K562 (cell line): ENCODE results near the gene SMAP2. TPM values are rescaled to one million over a fixed set of nuclear protein-coding genes. Genes with fewer than 3 reads are reported as not detected.
"Not testable (repeated sequence)": the region's sequence is repeated elsewhere in the genome, so short reads cannot be mapped to it uniquely, and the experiment has no call there.

Source experiments
- ATAC-seq: fragments of 200-7000 bp; cut with Tn5 transposase; 3 replicates; pipeline ENCODE4 v1.9.1; 2020; ENCODE audit warnings: moderate library complexity
- BruUV-seq: library from RNA; stranded (reverse); fragments of 400-500 nt; replicated peaks from 2 replicates; lab custom pipeline; 2021; lab: Mats Ljungman, UMichigan
- CTCF ChIA-PET: fragments of 300-600 bp; formaldehyde crosslinking; extraction: SDS; loops from one replicate; lab custom pipeline; 2021; ENCODE audit warnings: low intra/inter-chr PET ratio; lab: Yijun Ruan, JAX
- POLR2A ChIA-PET: fragments of 300-600, 350-650 bp; sonication (Branson Sonifier 250); formaldehyde crosslinking; extraction: SDS; loops from one replicate; lab custom pipeline; 2021; ENCODE audit warnings: antibody characterized with exemption, inconsistent platforms; lab: Yijun Ruan, JAX
- DNase-seq, 4 experiments: peaks; one replicate each; pipeline versions ENCODE4 v3.0.0 to v3.0.0-alpha.2; 2011 to 2018; ENCODE audit warnings: low spot score in 3 of 4, mixed read lengths in 3 of 4; ENCODE audit errors: extremely low read depth in 1 of 4
- FAIRE-seq: peaks from 2 replicates; lab custom pipeline; 2011; peaks lifted over from hg19 to GRCh38; lab: Jason Lieb, UNC
- H2AFZ ChIP-seq: 2 replicates; pipeline ENCODE4 v1.6.0; 2011; ENCODE audit warnings: low read depth, low read length, control low read depth, inconsistent platforms
- H3K27ac ChIP-seq: fragments of 200-600 bp; 3 replicates; pipeline ENCODE4 v1.8.0; 2011; ENCODE audit warnings: low read depth, mild to moderate bottlenecking, control low read depth, inconsistent platforms, low read length, moderate library complexity, mixed read lengths; ENCODE audit errors: extremely low read depth
- H3K27me3 ChIP-seq, 2 experiments: fragments of 300-600 bp in 1 of 2; 2 replicates in 1 of 2; 3 replicates in 1 of 2; pipeline versions ENCODE4 v1.6.0 to v1.8.0; 2011; ENCODE audit warnings: inconsistent platforms in 2 of 2, low read length in 2 of 2, mild to moderate bottlenecking in 1 of 2, mixed read lengths in 1 of 2, moderate library complexity in 1 of 2; ENCODE audit not compliant: control insufficient read depth in 2 of 2, insufficient read depth in 2 of 2
- H3K36me3 ChIP-seq: fragments of 300-600 bp; 3 replicates; pipeline ENCODE4 v1.8.0; 2011; ENCODE audit warnings: mild to moderate bottlenecking, low read length, inconsistent platforms; ENCODE audit not compliant: control insufficient read depth, insufficient read depth
- H3K4me1 ChIP-seq, 2 experiments: fragments of 200-600 bp in 1 of 2; replicated peaks in 1 of 2; 2 replicates in 1 of 2; 3 replicates in 1 of 2; pipeline versions ENCODE4 v1.5.1 to v1.8.0; 2011; ENCODE audit warnings: inconsistent platforms in 2 of 2, low read length in 2 of 2, mild to moderate bottlenecking in 1 of 2, mixed read lengths in 1 of 2, moderate library complexity in 1 of 2; ENCODE audit not compliant: control insufficient read depth in 2 of 2, insufficient read depth in 2 of 2
- H3K4me2 ChIP-seq: 2 replicates; pipeline ENCODE4 v1.6.1; 2011; ENCODE audit warnings: low read length, control low read depth, inconsistent platforms, mixed read lengths; ENCODE audit not compliant: insufficient read depth
- H3K4me3 ChIP-seq: fragments of 200-600 bp; sonication (generic), shearing (Covaris generic); 2 replicates; pipeline ENCODE4 v1.5.1; 2016; ENCODE audit warnings: control low read depth, inconsistent platforms
- H3K79me2 ChIP-seq: fragments of 200-600 bp; 3 replicates; pipeline ENCODE4 v1.8.0; 2011; ENCODE audit warnings: low read length, inconsistent platforms; ENCODE audit not compliant: control insufficient read depth, insufficient read depth
- H3K9ac ChIP-seq, 2 experiments: 2 replicates each; pipeline versions ENCODE4 v1.6.0 to v1.6.1; 2011; ENCODE audit warnings: low read depth in 2 of 2, low read length in 2 of 2, control low read depth in 1 of 2, inconsistent platforms in 1 of 2, mild to moderate bottlenecking in 1 of 2, mixed read lengths in 1 of 2; ENCODE audit not compliant: insufficient read depth in 1 of 2
- H3K9me1 ChIP-seq: one replicate; pipeline ENCODE4 v1.6.0; 2011; ENCODE audit warnings: inconsistent platforms, mild to moderate bottlenecking, low read length, moderate library complexity; ENCODE audit not compliant: control insufficient read depth, insufficient read depth
- H3K9me3 ChIP-seq: replicated peaks from 2 replicates; pipeline ENCODE4 v1.5.1; 2011; ENCODE audit warnings: low read depth, low read length, inconsistent platforms; ENCODE audit not compliant: control insufficient read depth, insufficient read depth
- H4K20me1 ChIP-seq: replicated peaks from 2 replicates; pipeline ENCODE4 v1.6.1; 2011; ENCODE audit warnings: low read length, inconsistent platforms, mixed read lengths; ENCODE audit not compliant: control insufficient read depth, insufficient read depth
- ARID1B ChIP-seq: fragments of 450-650 bp; IDR thresholded peaks from 2 replicates; pipeline ENCODE4 v1.6.1; 2016; ENCODE audit warnings: antibody characterized with exemption, mild to moderate bottlenecking, inconsistent platforms
- BCOR ChIP-seq: fragments of 450-650 bp; IDR thresholded peaks from 2 replicates; pipeline ENCODE4 v1.6.1; 2016
- ETV1 ChIP-seq: fragments of 450-650 bp; conservative IDR thresholded peaks from 2 replicates; pipeline ENCODE4 v1.6.1; 2016; ENCODE audit warnings: missing genetic modification characterization, control low read depth, low read depth, missing compliant biosample characterization
- GABPB1 ChIP-seq: sonication (generic); formaldehyde crosslinking; IDR thresholded peaks from 2 replicates; pipeline ENCODE4 v1.8.0; 2022; ENCODE audit warnings: mild to moderate bottlenecking, missing genetic modification reagents
- GATA2 ChIP-seq: sonication (generic); formaldehyde crosslinking; IDR thresholded peaks from 2 replicates; pipeline ENCODE4 v1.4.0; 2020; ENCODE audit warnings: mild to moderate bottlenecking, missing genetic modification reagents
- NBN ChIP-seq: fragments of 450-650 bp; IDR thresholded peaks from 2 replicates; pipeline ENCODE4 v1.6.1; 2016; ENCODE audit warnings: low read depth, mild to moderate bottlenecking
- NR2C1 ChIP-seq, 2 experiments: fragments of 450-650 bp; IDR thresholded peaks; 2 replicates each; pipeline ENCODE4 v1.6.1; 2017; ENCODE audit warnings: mild to moderate bottlenecking in 2 of 2, antibody characterized with exemption in 1 of 2, inconsistent platforms in 1 of 2, missing compliant biosample characterization in 1 of 2, missing genetic modification characterization in 1 of 2
- NR2C2 ChIP-seq, 2 experiments: fragments of 200-800 bp in 1 of 2; sonication (Bioruptor generic) in 1 of 2; sonication (generic) in 1 of 2; formaldehyde crosslinking in 1 of 2; IDR thresholded peaks; 2 replicates each; pipeline versions ENCODE4 v1.6.1 to v1.8.0; 2016 to 2022; ENCODE audit warnings: mild to moderate bottlenecking in 1 of 2, missing compliant biosample characterization in 1 of 2, missing genetic modification characterization in 1 of 2, missing genetic modification reagents in 1 of 2
- PRMT5 ChIP-seq: sonication (generic); formaldehyde crosslinking; IDR thresholded peaks from 2 replicates; pipeline ENCODE4 v1.5.0; 2020; ENCODE audit warnings: missing genetic modification reagents
- RBM34 ChIP-seq: fragments of 200-400 bp; formaldehyde crosslinking; IDR thresholded peaks from 2 replicates; pipeline ENCODE4 v1.6.1; 2018; ENCODE audit warnings: low read length, borderline replicate concordance; ENCODE audit not compliant: insufficient read depth
- ZNF121 ChIP-seq: sonication (generic); formaldehyde crosslinking; conservative IDR thresholded peaks from 2 replicates; pipeline ENCODE4 v1.8.0; 2022; ENCODE audit warnings: missing genetic modification reagents
- ZNF175 ChIP-seq: fragments of 200-800 bp; sonication (Bioruptor generic); IDR thresholded peaks from 2 replicates; pipeline ENCODE4 v1.6.1; 2016; ENCODE audit warnings: low read depth, mild to moderate bottlenecking, missing genetic modification characterization, missing compliant biosample characterization
- ZNF347 ChIP-seq: fragments of 450-650 bp; formaldehyde crosslinking; IDR thresholded peaks from 2 replicates; pipeline ENCODE4 v1.4.0; 2020; ENCODE audit warnings: low read depth, mild to moderate bottlenecking, moderate library complexity
- ZNF384 ChIP-seq: IDR thresholded peaks from 2 replicates; pipeline ENCODE4 v1.6.1; 2012; ENCODE audit warnings: low read depth, low read length, improper control_type of control experiment
- ZNF695 ChIP-seq: fragments of 450-650 bp; formaldehyde crosslinking; IDR thresholded peaks from 2 replicates; pipeline ENCODE4 v1.4.0; 2020; ENCODE audit warnings: mild to moderate bottlenecking, moderate library complexity
- WGBS: fragments of 100-300 bp; shearing (Covaris generic); methylation state at CpG from one replicate; pipeline ENCODE4 v1.1.6; 2016; ENCODE audit warnings: low coverage, mixed read lengths; ENCODE audit not compliant: insufficient coverage; ENCODE audit errors: missing lambda C conversion rate; 5-methylcytosine and 5-hydroxymethylcytosine counted together
- in situ Hi-C: fragments of 300-500 bp; cut with MboI; formaldehyde crosslinking; loops from 4 replicates; pipeline ENCODE4 v1.15.0; 2018; ENCODE audit warnings: inconsistent platforms, mixed read lengths
- intact Hi-C: fragments of 100-400 bp; cut with micrococcal nuclease; formaldehyde crosslinking; loops from 2 replicates; pipeline ENCODE4 v1.14.2; 2022
- polyA plus RNA-seq, 8 experiments: library from polyadenylated mRNA; depleted of rRNA in 4 of 8; stranded (reverse) in 5 of 8; unstranded in 3 of 8; fragments of >200 nt; fragmentation: Nextera tagmentation in 2 of 8; fragmentation: Illumina TruSeq in 1 of 8; extraction: Ambion mirVana in 2 of 8; extraction: Trizol in 1 of 8; gene quantifications; 2 replicates each; pipeline versions ENCODE4 v1.2.1 to v1.2.3, GENCODE V29; 2011 to 2014; ENCODE audit warnings: inconsistent platforms in 1 of 8, missing spikeins in 1 of 8
- total RNA-seq, 7 experiments: library from RNA; depleted of rRNA in 6 of 7; stranded (reverse); fragments of >200 nt in 6 of 7; fragmentation: Illumina TruSeq in 2 of 7; extraction: Trizol in 2 of 7; gene quantifications; 2 replicates each; pipeline versions ENCODE4 v1.2.1 to v1.2.3, GENCODE V29; 2011 to 2021; ENCODE audit warnings: low replicate concordance in 1 of 7
- TF ChIP-seq, protein P1 (sequence below), 2 experiments: fragments of 150-350 bp in 1 of 2; IDR thresholded peaks; 2 replicates each; pipeline ENCODE4 v1.6.1; 2012 to 2016; ENCODE audit warnings: low read depth in 2 of 2, low read length in 2 of 2, mild to moderate bottlenecking in 1 of 2, moderate library complexity in 1 of 2

Gene SMAP2
- total and polyA plus RNA-seq, 9 of the 15 experiments (the other 6 are each of a cell fraction or from before 2014, with no cell fraction given), result 38.7 to 212 (median 94.1) TPM

DNA sequence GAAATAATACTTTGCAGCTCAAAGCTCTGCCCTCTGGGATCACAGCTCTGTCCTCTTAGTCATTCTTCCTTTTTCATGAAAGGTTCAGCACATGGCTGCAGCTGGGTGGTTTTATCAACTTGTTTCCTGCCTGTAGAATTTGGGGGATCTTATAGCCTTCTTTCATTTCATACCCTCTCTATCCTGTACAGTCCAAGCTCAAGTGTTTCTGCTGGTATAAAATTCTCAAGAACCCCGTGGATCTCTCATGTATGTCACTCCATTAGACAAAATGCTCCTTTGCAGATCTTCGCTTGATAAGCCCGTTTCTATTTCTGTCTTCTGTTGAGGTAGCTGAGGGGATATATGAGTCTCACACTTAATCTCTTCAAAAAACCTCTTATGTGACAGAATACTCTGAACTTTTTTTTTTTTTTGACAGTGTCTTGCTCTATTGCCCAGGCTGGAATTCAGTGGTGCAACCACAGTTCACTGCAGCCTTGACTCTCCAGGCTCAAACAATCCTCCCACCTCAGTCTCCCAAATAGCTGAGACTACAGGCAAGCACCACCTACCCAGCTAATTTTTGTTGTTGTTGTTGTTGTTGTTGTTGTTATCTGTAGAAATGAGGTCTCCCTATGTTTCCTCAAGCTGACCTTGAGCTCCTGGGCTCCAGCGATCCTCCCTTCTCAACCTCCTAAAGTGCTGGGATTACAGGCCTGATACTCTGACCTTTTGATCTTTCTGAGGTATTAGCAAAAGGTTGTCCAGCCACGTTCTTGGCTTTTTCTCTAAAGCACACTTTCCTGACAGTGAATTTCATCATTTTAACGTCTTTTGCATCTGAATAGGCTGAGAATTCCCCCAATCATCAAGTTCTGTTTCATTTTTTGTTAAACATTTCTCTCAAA, 31.8 kb upstream of the SMAP2 start (continued):
- TF ChIP-seq NR2C2 (CRISPR knock-in tag; IDR thresholded peaks at IDR 0.05) (no peak), NR2C2 (tag; IDR thresholded peaks at IDR 0.05) (0 out of 2 replicates have a peak, but pooled peaks have one; percentile 41), RBM34 (no peak), ZNF695 (CRISPR knock-in tag) (no peak), NBN (0 out of 2 replicates have a peak, but pooled peaks have one; percentile 45), GATA2 (CRISPR knock-in tag) (0 out of 2 replicates have a peak, but pooled peaks have one; percentile 17), ZNF121 (peak; percentile 69), GABPB1 (CRISPR knock-in tag) (0 out of 2 replicates have a peak, but pooled peaks have one; percentile 20), ZNF384 (peak; percentile 37; the same call in 1 of the 2 replicates), ZNF347 (CRISPR knock-in tag) (no peak), PRMT5 (no peak), ZNF175 (CRISPR knock-in tag) (0 out of 2 replicates have a peak, but pooled peaks have one; percentile 32), BCOR (0 out of 2 replicates have a peak, but pooled peaks have one; percentile 16), NR2C1 (IDR thresholded peaks at IDR 0.05) (no peak), NR2C1 (tag; IDR thresholded peaks at IDR 0.05) (no peak), ETV1 (tag) (no peak), ARID1B (peak; percentile 10; the same call in 1 of the 2 replicates)
- TF ChIP-seq, protein P1, sequence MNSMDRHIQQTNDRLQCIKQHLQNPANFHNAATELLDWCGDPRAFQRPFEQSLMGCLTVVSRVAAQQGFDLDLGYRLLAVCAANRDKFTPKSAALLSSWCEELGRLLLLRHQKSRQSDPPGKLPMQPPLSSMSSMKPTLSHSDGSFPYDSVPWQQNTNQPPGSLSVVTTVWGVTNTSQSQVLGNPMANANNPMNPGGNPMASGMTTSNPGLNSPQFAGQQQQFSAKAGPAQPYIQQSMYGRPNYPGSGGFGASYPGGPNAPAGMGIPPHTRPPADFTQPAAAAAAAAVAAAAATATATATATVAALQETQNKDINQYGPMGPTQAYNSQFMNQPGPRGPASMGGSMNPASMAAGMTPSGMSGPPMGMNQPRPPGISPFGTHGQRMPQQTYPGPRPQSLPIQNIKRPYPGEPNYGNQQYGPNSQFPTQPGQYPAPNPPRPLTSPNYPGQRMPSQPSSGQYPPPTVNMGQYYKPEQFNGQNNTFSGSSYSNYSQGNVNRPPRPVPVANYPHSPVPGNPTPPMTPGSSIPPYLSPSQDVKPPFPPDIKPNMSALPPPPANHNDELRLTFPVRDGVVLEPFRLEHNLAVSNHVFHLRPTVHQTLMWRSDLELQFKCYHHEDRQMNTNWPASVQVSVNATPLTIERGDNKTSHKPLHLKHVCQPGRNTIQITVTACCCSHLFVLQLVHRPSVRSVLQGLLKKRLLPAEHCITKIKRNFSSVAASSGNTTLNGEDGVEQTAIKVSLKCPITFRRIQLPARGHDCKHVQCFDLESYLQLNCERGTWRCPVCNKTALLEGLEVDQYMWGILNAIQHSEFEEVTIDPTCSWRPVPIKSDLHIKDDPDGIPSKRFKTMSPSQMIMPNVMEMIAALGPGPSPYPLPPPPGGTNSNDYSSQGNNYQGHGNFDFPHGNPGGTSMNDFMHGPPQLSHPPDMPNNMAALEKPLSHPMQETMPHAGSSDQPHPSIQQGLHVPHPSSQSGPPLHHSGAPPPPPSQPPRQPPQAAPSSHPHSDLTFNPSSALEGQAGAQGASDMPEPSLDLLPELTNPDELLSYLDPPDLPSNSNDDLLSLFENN (IDR thresholded peaks at IDR 0.05; ENCODE audit: low read depth in 2 of 2, low read length in 2 of 2), result no peak

DNA sequence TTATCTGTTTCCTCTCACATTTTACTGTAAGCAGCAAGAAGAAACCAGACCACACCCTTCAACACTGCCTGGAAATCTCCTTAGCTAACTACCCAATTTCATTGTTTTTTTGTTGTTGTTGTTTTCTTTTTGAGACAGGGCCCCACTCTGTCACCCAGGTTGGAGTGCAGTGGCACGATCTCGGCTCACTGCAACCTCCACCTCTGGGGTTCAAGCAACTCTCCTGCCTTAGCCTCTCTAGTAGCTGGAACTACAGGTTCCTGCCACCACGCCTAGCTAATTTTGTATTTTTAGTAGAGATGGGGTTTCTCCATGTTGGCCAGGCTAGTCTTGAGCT, 31.2 kb upstream of the SMAP2 start:
- H3K36me3 ChIP-seq, H3K27me3 ChIP-seq, H3K79me2 ChIP-seq, ATAC-seq, H3K4me3 ChIP-seq, H3K27ac ChIP-seq, in situ Hi-C loops, CTCF ChIA-PET, H3K9me1 ChIP-seq, intact Hi-C loops, H3K9ac ChIP-seq, H4K20me1 ChIP-seq, FAIRE-seq, BruUV-seq, H3K4me2 ChIP-seq, DNase-seq, H3K9me3 ChIP-seq: not testable (repeated sequence)
- peak overlapping the region; percentile 6; the same call in 1 of the 2 replicates for H2AFZ ChIP-seq
- POLR2A ChIA-PET, result interaction anchor here (0.9 kb wide), 1 partner anchor 21 kb away, joined by 3 read pairs; no protein-coding TSS in a partner anchor
- WGBS, result 81% methylated on average over 3 of the region's 3 CpGs
- H3K4me1 ChIP-seq, result peaks cover 15 to 21% of the 10 kb centered on the region in 2 experiments; a peak in 4 of 5 replicates
